Breast epithelium (tissue), 4 donors: ENCODE measurements around the gene SLC25A5. TPM values are rescaled to one million over a fixed set of nuclear protein-coding genes. Genes with fewer than 3 reads are reported as not detected.

Experiments used
- DNase-seq, 2 donors: peaks; one replicate each; pipeline ENCODE4 v3.0.0-alpha.2; 2019; ENCODE audit warnings: low spot score in 2 of 2
- H3K27ac ChIP-seq, 2 donors: fragments of 200-600 bp; sonication (generic) in 1 of 2; one replicate each; pipeline ENCODE4 v1.5.1; 2016 to 2019; ENCODE audit warnings: mild to moderate bottlenecking in 1 of 2
- H3K27me3 ChIP-seq, 2 donors: fragments of 200-600 bp; sonication (generic) in 1 of 2; one replicate each; pipeline versions ENCODE4 v1.5.1 to v1.6.0; 2017 to 2019; ENCODE audit warnings: control low read depth in 1 of 2, mild to moderate bottlenecking in 1 of 2
- H3K36me3 ChIP-seq: fragments of 200-600 bp; one replicate; pipeline ENCODE4 v1.5.1; 2019
- H3K4me1 ChIP-seq, 2 donors: fragments of 200-600 bp; sonication (generic); one replicate each; pipeline ENCODE4 v1.5.1; 2016 to 2019; ENCODE audit warnings: control low read depth in 1 of 2
- H3K4me3 ChIP-seq, 3 donors: fragments of 200-600 bp; sonication (generic); 1 replicate in 2 of 3; 2 replicates in 1 of 3; pipeline ENCODE4 v1.5.1; 2016 to 2019; ENCODE audit warnings: mild to moderate bottlenecking in 3 of 3, moderate library complexity in 2 of 3
- H3K9me3 ChIP-seq, 2 donors: fragments of 200-600 bp; sonication (generic) in 1 of 2; one replicate each; pipeline ENCODE4 v1.5.1; 2016 to 2019; ENCODE audit warnings: control low read depth in 1 of 2
- CTCF ChIP-seq, 3 donors: fragments of 450-650 bp; IDR thresholded peaks; one replicate each; pipeline ENCODE4 v1.5.1; 2016 to 2017; ENCODE audit warnings: antibody characterized with exemption in 3 of 3, mild to moderate bottlenecking in 3 of 3, moderate library complexity in 3 of 3
- POLR2A ChIP-seq: fragments of 450-650 bp; IDR thresholded peaks from one replicate; pipeline ENCODE4 v1.6.1; 2016; ENCODE audit warnings: antibody characterized with exemption, mild to moderate bottlenecking, moderate library complexity
- POLR2AphosphoS5 ChIP-seq, 3 donors: sonication (generic); formaldehyde crosslinking; IDR thresholded peaks; one replicate each; pipeline ENCODE4 v1.6.1; 2017; ENCODE audit warnings: antibody characterized with exemption in 3 of 3
- intact Hi-C: fragments of 100-400 bp; cut with DNase I; formaldehyde crosslinking; loops from one replicate; pipeline ENCODE4 v1.15.1; 2023; ENCODE audit warnings: low total_unique reads
- total RNA-seq, 3 donors: library from RNA; depleted of rRNA; stranded (reverse); fragments of >200 nt; gene quantifications; one replicate each; pipeline ENCODE4 v1.1.0, GENCODE V29; 2016

Gene SLC25A5
- total RNA-seq, 3 donors from 2014 or later = 153 to 190 (median 164) TPM

- H3K27ac ChIP-seq = no peak overlapping the region
- no peak for DNase-seq
- intact Hi-C loops = no loop called here
Observed at GRCh38 chrX:119477812-119478232, 9.6 kb downstream of the SLC25A5 start.

GRCh38 chrX:119478504-119478903, 10.3 kb downstream of the SLC25A5 start:
- Histone ChIP-seq H3K4me3 (no peak overlapping the region), H3K27ac (no peak overlapping the region), H3K36me3 (no peaks in the 10 kb centered on the region), H3K27me3 (peaks cover 0 to 6% of the 10 kb centered on the region in 2 donors), H3K9me3 (no peaks in the 10 kb centered on the region), H3K4me1 (no peaks in the 10 kb centered on the region)
- intact Hi-C loops = no loop called here
- DNase-seq = no peak
- TF ChIP-seq POLR2A = no peak
- TF ChIP-seq POLR2AphosphoS5 (IDR thresholded peaks at IDR 0.05) = no peak
- TF ChIP-seq CTCF (IDR thresholded peaks at IDR 0.05) = no peak

More at GRCh38 chrX:119477812-119478232, 9.6 kb downstream of the SLC25A5 start:
- TF ChIP-seq POLR2AphosphoS5 (IDR thresholded peaks at IDR 0.05) (no peak), POLR2A (no peak), CTCF (IDR thresholded peaks at IDR 0.05) (no peak)
- Histone ChIP-seq H3K9me3 (no peaks in the 10 kb centered on the region), H3K4me1 (no peaks in the 10 kb centered on the region), H3K36me3 (no peaks in the 10 kb centered on the region), H3K27me3 (peaks cover 0 to 3% of the 10 kb centered on the region in 2 donors), H3K4me3 (no peak overlapping the region)

DNA sequence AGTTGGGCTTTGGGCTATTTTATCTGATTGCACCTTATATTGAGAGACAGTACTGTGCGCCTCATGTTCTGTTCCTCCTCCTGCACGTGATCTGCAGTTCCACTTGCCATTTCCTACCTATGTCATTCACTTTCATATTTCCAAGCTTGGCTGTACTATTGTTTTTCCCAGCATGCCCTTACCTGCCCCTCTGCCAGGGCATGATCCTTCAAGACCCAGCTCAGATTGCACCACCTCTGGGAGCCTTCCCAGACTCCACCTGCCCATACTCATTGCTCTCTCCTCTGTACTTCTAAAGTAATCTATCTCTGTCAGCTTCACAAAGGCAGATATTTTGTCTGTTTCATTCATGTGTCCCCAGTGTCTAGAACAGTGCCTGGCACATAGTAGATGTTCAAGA, 11.6 kb downstream of the SLC25A5 start:
- Histone ChIP-seq H3K27me3 (peaks cover 0 to 6% of the 10 kb centered on the region in 2 donors), H3K27ac (no peak overlapping the region), H3K4me3 (no peak overlapping the region), H3K9me3 (no peaks in the 10 kb centered on the region), H3K36me3 (no peaks in the 10 kb centered on the region), H3K4me1 (no peaks in the 10 kb centered on the region)
- intact Hi-C loops = no loop called here
- DNase-seq = no peak
- no peak for TF ChIP-seq CTCF (IDR thresholded peaks at IDR 0.05)
- no peak for TF ChIP-seq POLR2AphosphoS5 (IDR thresholded peaks at IDR 0.05)
- no peak for TF ChIP-seq POLR2A

- intact Hi-C loops = no loop called here
- no peaks in the 10 kb centered on the region for H3K9me3 ChIP-seq
- H3K27ac ChIP-seq = no peak overlapping the region
- H3K27me3 ChIP-seq = peaks cover 0 to 6% of the 10 kb centered on the region in 2 donors
- H3K4me1 ChIP-seq = no peaks in the 10 kb centered on the region
- no peak for TF ChIP-seq POLR2AphosphoS5 (IDR thresholded peaks at IDR 0.05)
- TF ChIP-seq CTCF (IDR thresholded peaks at IDR 0.05) = no peak
- TF ChIP-seq POLR2A = no peak
- H3K36me3 ChIP-seq = no peaks in the 10 kb centered on the region
- H3K4me3 ChIP-seq = no peak overlapping the region
- DNase-seq = no peak
Observed at GRCh38 chrX:119481323-119481801, 13.1 kb downstream of the SLC25A5 start.

- TF ChIP-seq CTCF (IDR thresholded peaks at IDR 0.05) (no peak), POLR2A (no peak), POLR2AphosphoS5 (IDR thresholded peaks at IDR 0.05) (no peak)
- Histone ChIP-seq H3K4me3 (peak overlapping the region; percentile 30 to 51 (median 43)), H3K4me1 (no peaks in the 10 kb centered on the region), H3K27ac (peak overlapping the region in 1 of 2 donors; percentile 21), H3K27me3 (peaks cover 0 to 6% of the 10 kb centered on the region in 2 donors), H3K36me3 (no peaks in the 10 kb centered on the region), H3K9me3 (no peaks in the 10 kb centered on the region)
- no peak for DNase-seq
- intact Hi-C loops = no loop called here
Observed at GRCh38 chrX:119482041-119482440, 13.8 kb downstream of the SLC25A5 start.
